Vagina (tissue), 2 donors: ENCODE data around the gene MACROD2. TPM values are rescaled to one million over a fixed set of nuclear protein-coding genes. Genes with fewer than 3 reads are reported as not detected.

Source experiments
- DNase-seq, 2 donors: peaks; one replicate each; pipeline ENCODE4 v3.0.0-alpha.2; 2017; ENCODE audit errors: extremely low spot score in 2 of 2
- H3K27ac ChIP-seq: fragments of 200-600 bp; sonication (generic); one replicate; pipeline ENCODE4 v1.5.1; 2019
- H3K27me3 ChIP-seq: fragments of 200-600 bp; sonication (generic); one replicate; pipeline ENCODE4 v1.5.1; 2019
- H3K36me3 ChIP-seq, 2 donors: fragments of 200-600 bp; sonication (generic); one replicate each; pipeline ENCODE4 v1.5.1; 2017 to 2019
- H3K4me1 ChIP-seq: fragments of 200-600 bp; sonication (generic); one replicate; pipeline ENCODE4 v1.5.1; 2019
- H3K4me3 ChIP-seq, 2 donors: fragments of 200-600 bp; sonication (generic); 1 replicate in 1 of 2; 2 replicates in 1 of 2; pipeline ENCODE4 v1.5.1; 2016 to 2019
- H3K9me3 ChIP-seq: fragments of 200-600 bp; sonication (generic); one replicate; pipeline ENCODE4 v1.5.1; 2019
- CTCF ChIP-seq, 3 experiments: fragments of 450-650 bp in 2 of 3; fragments of 200-600 bp in 1 of 3; sonication (generic) in 1 of 3; IDR thresholded peaks; one replicate each; pipeline ENCODE4 v1.5.1; 2017 to 2019; ENCODE audit warnings: antibody characterized with exemption in 3 of 3, mild to moderate bottlenecking in 2 of 3, moderate library complexity in 2 of 3
- POLR2A ChIP-seq, 2 donors: fragments of 450-650 bp; IDR thresholded peaks; one replicate each; pipeline ENCODE4 v1.6.1; 2017; ENCODE audit warnings: antibody characterized with exemption in 2 of 2, mild to moderate bottlenecking in 2 of 2, moderate library complexity in 2 of 2
- POLR2AphosphoS5 ChIP-seq, 2 donors: sonication (generic); formaldehyde crosslinking; IDR thresholded peaks; one replicate each; pipeline ENCODE4 v1.9.0; 2017; ENCODE audit warnings: antibody characterized with exemption in 2 of 2, mild to moderate bottlenecking in 2 of 2, low read depth in 1 of 2; ENCODE audit not compliant: insufficient read depth in 1 of 2
- intact Hi-C: fragments of 100-400 bp; cut with DNase I; formaldehyde crosslinking; loops from one replicate; pipeline ENCODE4 v1.15.1; 2023
- total RNA-seq: library from RNA; depleted of rRNA; stranded (reverse); fragments of >200 nt; gene quantifications from one replicate; pipeline ENCODE4 v1.2.3, GENCODE V29; 2016

Gene MACROD2
- total RNA-seq, 1 donor from 2014 or later = 12.5 TPM

GRCh38 chr20:14126856-14127255 is 131.5 kb downstream of the MACROD2 start:
- intact Hi-C loops = no loop called here
- H3K4me1 ChIP-seq = no peaks in the 10 kb centered on the region
- H3K4me3 ChIP-seq = no peak overlapping the region
- H3K27me3 ChIP-seq = no peaks in the 10 kb centered on the region
- H3K27ac ChIP-seq = no peak overlapping the region
- H3K9me3 ChIP-seq = no peaks in the 10 kb centered on the region
- H3K36me3 ChIP-seq = no peaks in the 10 kb centered on the region
- no peak for DNase-seq
- TF ChIP-seq POLR2A (IDR thresholded peaks at IDR 0.05) (no peak), POLR2AphosphoS5 (IDR thresholded peaks at IDR 0.05; ENCODE audit: insufficient read depth in 1 of 2, low read depth in 1 of 2) (no peak), CTCF (IDR thresholded peaks at IDR 0.05) (no peak)

- intact Hi-C loops = no loop called here
- no peaks in the 10 kb centered on the region for H3K27me3 ChIP-seq
- H3K27ac ChIP-seq = no peak overlapping the region
- TF ChIP-seq POLR2AphosphoS5 (IDR thresholded peaks at IDR 0.05; ENCODE audit: insufficient read depth in 1 of 2, low read depth in 1 of 2) (no peak), CTCF (IDR thresholded peaks at IDR 0.05) (no peak), POLR2A (IDR thresholded peaks at IDR 0.05) (no peak)
- no peaks in the 10 kb centered on the region for H3K9me3 ChIP-seq
- H3K4me3 ChIP-seq = no peak overlapping the region
- H3K36me3 ChIP-seq = no peaks in the 10 kb centered on the region
- H3K4me1 ChIP-seq = no peaks in the 10 kb centered on the region
- DNase-seq = no peak
Observed at GRCh38 chr20:14127514-14128223, 132.4 kb downstream of the MACROD2 start.

GRCh38 chr20:14134004-14134403 is 138.7 kb downstream of the MACROD2 start:
- Histone ChIP-seq H3K4me1 (no peaks in the 10 kb centered on the region), H3K36me3 (no peaks in the 10 kb centered on the region), H3K27ac (no peak overlapping the region), H3K27me3 (no peaks in the 10 kb centered on the region), H3K9me3 (no peaks in the 10 kb centered on the region), H3K4me3 (no peak overlapping the region)
- intact Hi-C loops = no loop called here
- TF ChIP-seq CTCF (IDR thresholded peaks at IDR 0.05) (no peak), POLR2A (IDR thresholded peaks at IDR 0.05) (no peak), POLR2AphosphoS5 (IDR thresholded peaks at IDR 0.05; ENCODE audit: insufficient read depth in 1 of 2, low read depth in 1 of 2) (no peak)
- no peak for DNase-seq

GRCh38 chr20:14142171-14142570 is 146.9 kb downstream of the MACROD2 start:
- Histone ChIP-seq H3K27me3 (no peaks in the 10 kb centered on the region), H3K27ac (no peak overlapping the region), H3K4me3 (no peak overlapping the region), H3K4me1 (no peaks in the 10 kb centered on the region), H3K9me3 (no peaks in the 10 kb centered on the region), H3K36me3 (no peaks in the 10 kb centered on the region)
- DNase-seq = no peak
- intact Hi-C loops = no loop called here
- TF ChIP-seq POLR2AphosphoS5 (IDR thresholded peaks at IDR 0.05; ENCODE audit: insufficient read depth in 1 of 2, low read depth in 1 of 2) (no peak), CTCF (IDR thresholded peaks at IDR 0.05) (peak in 1 of 3 experiments; percentile 18)

- H3K9me3 ChIP-seq = no peaks in the 10 kb centered on the region
- intact Hi-C loops = no loop called here
Observed at GRCh38 chr20:14142964-14143627, 147.8 kb downstream of the MACROD2 start.

More at GRCh38 chr20:14142964-14143627, 147.8 kb downstream of the MACROD2 start:
- DNase-seq = no peak
- H3K36me3 ChIP-seq = no peaks in the 10 kb centered on the region
- no peak for TF ChIP-seq POLR2AphosphoS5 (IDR thresholded peaks at IDR 0.05; ENCODE audit: insufficient read depth in 1 of 2, low read depth in 1 of 2)
- no peak overlapping the region for H3K4me3 ChIP-seq
- H3K27me3 ChIP-seq = no peaks in the 10 kb centered on the region
- no peak overlapping the region for H3K27ac ChIP-seq
- no peaks in the 10 kb centered on the region for H3K4me1 ChIP-seq
